Measurements from ENCODE around the gene DNAH11.
"Not testable (repeated sequence)": the region's sequence is repeated elsewhere in the genome, so short reads cannot be mapped to it uniquely, and the experiment has no call there.

DNAH11 gene

DNA sequence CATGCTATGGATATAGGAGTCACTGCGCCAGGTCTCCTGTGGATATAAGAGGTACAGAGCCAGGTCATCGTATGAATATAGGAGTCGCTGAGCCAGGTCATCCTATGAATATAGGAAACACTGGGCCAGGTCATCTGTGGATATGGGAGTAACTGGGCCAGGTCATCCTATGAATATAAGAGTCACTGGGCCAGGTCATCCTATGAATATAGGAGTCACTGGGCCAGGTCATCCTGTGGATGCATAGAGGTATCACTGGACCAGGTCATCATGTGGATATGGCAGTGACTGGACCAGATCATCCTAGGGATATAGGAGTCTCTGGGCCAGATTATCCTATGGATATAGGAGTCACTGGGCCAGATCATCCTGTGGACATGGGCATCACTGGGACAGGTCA, 181.7 kb downstream of the DNAH11 start:
- no peak for DNase-seq

DNA sequence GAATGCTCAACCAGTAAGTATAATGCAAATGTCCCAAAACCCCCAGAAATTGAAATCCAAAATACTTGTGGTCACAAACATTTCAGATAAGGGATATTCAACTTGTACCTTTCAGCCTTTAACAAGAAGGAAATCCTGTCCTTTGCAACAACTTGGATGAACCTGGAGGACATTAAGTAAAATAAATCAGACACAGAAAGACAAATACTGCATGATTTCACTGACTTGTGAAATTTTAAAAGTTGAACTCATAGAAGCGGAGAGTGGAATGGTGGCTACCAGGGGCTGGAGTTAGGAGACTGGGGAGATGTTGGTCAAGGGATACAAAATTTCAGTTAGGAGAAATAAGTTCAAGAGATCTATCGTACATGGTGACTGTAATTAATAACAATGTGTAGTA, 187.6 kb downstream of the DNAH11 start:
- no peak for DNase-seq

DNA sequence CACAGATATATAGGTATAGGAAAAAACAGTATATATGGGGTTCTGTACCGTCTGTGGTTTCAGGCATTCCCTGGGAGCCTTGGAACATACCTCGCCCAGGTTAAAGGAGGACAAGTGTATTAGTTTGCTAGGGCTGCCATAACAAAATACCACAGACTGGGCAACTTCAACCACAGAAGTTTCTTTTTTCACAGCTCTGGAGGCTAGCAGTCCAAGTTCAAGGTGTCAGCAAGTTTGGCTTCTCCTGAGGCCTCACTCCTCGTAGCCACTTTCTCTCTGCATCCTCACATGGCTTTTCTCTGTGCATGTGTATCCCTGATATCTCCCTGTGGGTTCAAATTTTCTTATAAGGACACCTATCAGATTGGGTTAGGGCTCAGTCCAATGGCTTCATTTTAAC, 189.1 kb downstream of the DNAH11 start:
- no peak for DNase-seq

DNA sequence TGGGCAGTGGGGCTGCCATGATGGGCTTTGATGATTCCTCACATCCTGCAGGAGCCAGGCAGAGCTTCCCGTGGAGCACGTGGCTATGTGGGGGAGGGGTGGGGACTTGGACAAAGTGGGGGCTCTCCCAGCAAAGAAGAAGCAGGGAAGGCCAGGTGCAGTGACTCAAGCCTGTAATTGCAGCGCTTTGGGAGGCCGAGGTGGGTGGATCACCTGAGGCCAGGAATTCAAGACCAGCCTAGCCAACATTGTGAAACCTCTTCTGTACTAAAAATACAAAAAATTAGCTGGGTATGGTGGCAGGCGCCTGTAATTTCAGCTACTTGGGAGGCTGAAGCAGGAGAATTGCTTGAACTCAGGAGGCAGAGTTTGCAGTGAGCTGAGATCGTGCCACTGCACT, 190.1 kb downstream of the DNAH11 start:
- not testable (repeated sequence) for DNase-seq

DNA sequence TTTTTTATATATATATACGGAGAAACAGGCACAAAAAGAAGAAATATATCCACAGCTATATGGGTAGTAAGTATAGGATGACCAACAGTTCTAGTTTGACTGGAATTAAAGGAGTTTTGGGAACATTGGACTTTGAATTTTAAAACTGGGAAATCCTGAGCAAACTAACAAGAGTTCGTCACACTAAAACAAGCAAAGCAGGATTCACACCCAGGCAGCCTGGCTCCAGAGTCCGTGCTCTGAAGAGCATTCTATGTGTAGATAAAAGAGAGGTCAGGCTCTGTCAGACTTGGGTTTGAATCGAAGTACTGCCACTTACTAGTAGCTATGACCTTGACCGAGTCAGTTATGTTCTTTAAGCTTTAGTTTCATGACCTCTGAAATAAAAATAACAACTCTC, 191.0 kb downstream of the DNAH11 start:
- DNase-seq = no peak

DNA sequence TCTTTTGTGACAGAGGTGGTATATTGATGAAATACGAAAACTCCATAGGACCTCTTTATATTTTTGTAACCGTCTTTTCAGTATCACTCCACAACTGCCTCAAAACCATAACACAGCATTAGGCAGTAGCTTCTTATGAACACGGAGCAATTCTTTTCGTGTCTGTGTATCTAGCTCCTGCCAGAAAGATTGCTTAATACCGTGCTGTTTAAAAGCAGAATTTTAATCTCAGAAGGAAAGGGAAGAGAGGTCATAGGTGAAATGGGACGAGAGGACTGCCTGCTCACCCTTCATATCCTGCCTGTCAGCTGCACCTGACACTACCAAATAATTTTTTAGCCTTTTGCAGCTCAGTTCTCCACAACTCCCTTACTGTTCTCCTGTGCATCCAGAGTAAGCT, 200.7 kb downstream of the DNAH11 start:
- no peak for DNase-seq

DNA sequence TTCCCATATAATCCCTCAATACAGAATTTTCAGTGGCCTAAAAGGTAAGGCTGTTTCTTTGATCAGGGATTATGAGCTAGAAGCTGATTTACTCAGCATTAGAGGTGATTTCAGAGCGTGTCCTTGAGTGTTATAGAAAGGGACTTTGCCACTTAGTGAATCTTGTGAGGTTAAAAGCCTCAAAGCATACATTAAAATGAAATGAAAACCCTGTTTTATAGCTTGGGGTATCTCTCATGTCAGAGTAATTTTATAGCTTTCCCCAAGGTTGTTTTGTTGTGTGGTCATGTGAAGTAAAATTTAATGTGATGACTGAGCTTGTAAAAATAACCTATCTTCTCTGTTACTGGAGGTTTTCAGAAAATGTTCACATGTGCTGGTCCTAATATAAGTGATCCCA, 204.1 kb downstream of the DNAH11 start:
- no peak for DNase-seq

DNA sequence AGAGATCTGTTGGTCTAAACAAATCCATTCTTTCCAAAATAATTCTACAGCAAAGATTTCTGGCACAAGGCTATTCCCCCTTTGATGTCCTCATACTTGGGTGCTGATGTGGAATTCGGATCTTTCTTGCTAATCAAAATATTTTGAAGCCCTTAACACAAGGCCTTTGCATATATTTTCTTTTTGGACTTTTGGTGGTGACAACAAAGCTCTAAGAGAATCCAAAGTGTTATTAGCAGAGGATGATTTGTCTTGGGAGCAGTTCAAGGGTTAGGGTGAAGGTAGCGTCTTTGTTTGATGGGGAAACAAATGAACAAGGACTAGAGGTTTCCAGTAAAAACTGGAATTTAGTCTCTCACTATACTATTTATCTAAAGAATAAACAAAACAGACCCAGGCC, 205.0 kb downstream of the DNAH11 start:
- no peak for DNase-seq

DNA sequence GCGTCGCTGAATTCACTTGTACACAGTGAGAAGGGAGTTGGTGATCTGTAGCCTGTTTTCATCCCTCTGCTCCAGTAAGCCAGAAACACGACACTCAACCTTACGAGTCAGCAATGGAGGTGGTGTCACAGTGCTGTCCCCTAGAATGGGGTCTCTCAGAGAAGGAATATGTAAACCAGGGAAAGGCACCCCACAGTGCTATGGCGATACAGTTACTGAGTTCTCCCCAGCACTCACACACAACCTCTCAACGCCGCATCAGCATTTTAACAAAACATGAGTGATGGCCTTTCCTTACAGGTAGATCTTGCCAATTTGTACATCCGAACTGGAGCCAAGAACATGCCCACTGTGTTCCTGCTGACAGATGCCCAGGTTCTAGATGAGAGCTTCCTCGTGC, 206.5 kb downstream of the DNAH11 start:
- DNase-seq = no peak

DNA sequence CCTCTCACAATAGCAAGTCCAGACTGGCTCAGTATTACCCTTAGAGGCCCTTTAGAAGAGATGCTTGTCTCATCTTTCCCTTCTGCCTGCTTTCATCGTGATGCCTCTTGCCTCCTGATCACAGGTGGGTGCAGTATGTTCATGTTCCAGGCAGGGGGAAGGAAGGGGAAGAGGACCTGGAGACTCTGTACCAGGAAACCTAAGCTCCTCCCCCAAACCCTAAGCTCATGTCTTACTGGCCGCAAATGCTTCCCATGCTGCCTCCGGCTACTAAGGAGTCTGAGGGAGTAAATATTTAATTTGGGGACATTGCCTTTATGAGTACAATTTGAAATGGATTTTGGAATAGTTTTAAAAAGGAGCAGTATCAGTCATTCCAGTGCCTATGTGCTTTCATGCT, 210.2 kb downstream of the DNAH11 start:
- no peak for DNase-seq

DNA sequence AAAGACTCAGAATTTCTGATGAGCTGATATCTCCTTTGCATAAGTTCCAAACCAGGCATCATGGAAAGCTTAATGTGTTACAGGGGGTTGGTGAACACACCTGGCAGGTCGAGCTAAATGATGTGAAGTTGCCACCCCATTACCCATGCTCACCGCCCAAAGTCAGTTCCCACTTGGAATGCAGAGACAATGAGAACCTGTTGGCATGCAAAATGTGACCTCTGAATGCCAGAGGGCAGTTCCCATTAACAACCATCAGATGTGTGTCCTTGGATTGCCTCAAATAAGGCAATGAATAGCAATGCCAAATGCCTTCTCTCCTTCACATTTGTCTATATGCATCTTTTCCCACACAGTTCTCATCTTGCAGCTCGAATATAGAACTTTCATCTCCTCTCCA, 212.1 kb downstream of the DNAH11 start:
- DNase-seq = no peak

DNA sequence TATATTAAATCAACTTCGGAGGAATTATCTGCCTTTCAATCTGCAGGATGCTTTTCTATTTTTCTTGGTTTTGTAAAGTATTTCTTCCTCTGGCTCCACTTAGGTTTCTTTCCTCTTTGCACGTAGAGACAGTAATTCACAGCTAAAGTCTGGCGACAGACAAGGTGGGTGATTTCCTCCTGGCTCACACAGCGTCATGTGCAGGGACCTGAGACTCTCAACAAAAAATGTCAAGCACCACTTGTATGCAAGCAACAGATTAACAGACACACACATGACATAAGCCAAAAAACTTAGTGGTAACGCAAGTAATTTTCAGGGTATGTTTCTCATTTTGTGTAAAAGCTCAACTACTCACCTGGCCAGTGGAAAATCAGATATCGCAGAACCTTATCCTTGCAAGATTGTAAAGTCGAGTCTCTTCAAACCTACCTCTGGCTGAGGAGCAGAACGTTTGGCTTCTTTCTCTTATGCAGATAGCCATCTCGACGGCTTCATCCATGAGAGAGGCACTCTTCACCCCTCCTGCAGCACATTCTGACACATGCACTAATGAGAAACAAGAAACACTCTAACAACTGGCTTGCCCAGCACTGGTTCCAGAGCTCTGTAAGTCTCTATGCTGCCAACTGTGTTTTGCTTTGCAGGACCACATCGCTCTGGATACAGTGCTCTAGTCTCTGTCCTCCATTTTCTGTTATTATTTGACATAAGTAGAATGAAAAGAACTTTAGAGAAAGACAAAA, 214.9 kb downstream of the DNAH11 start:
- DNase-seq = no peak

DNA sequence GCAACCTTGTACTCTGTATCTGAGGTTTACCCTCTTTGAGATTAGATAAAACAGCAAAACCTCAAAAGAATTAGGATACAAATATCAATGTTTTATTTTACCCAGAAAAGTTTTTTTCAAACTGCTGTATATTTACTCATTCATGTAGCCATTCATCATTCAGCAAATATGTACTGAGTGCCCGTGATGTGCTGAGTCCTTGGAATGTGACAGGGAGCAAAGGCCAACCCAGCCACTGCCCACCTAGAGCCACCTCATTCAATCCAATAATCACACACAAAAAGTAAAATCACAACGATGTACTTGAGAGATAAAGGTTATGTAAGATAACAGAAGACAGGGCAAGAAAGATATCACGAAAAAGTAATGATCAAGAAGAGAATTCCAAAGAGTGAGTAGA, 215.4 kb downstream of the DNAH11 start:
- no peak for DNase-seq

DNA sequence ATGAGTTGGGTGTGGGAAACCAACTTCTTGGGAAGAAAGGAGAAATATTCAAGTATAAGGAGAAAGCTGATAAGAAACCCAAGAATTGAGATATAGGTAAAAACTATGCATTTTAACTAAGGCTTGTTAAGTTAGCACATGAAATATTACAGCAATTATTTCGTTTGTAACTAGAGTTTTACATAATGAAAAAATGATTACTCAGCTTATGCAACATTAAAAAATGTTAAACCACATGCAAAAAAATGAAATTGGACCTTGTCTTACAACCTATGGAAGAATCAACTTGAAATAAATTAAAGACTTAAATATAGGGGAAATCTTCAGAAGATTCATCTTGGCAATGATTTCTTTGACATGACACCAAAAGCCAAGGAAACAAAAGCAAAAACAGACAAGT, 219.6 kb downstream of the DNAH11 start:
- DNase-seq = no peak

DNA sequence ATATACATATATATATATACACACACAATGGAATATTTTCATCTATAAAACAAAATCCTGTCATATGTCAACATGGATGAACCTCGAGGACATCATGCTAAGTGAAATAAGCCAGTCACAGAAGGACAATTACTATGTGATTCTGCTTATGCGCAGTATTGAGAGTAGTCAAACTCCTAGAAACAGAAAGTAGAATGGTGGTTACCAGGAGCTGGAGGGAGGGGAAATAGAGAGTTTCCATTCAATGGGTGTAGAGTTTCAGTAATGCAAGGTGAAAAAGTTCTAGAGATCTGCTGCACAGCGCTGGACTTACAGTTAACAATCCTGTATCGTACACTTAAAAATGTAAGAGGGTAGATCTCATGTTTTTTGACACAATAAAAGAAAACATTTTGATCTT, 221.0 kb downstream of the DNAH11 start:
- no peak for DNase-seq

DNA sequence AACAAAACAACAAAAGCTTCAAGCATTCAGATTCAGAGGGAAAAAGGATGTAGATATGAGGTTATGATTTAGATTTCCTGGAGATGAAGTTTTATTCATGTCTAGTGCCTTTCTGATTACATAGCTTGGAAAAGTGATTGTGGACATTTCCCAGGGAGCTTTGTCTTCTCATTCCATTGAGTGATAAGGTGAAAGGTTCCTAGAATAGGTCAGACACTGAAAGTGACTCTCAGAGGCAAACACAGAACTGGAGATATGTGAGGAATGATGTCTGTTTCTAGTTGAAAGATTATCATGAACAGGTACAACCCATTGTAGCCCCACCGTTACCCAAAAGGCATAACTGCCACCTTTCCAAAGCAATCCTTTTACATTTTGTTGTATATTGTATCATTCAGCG, 223.4 kb downstream of the DNAH11 start:
- no peak for DNase-seq

DNA sequence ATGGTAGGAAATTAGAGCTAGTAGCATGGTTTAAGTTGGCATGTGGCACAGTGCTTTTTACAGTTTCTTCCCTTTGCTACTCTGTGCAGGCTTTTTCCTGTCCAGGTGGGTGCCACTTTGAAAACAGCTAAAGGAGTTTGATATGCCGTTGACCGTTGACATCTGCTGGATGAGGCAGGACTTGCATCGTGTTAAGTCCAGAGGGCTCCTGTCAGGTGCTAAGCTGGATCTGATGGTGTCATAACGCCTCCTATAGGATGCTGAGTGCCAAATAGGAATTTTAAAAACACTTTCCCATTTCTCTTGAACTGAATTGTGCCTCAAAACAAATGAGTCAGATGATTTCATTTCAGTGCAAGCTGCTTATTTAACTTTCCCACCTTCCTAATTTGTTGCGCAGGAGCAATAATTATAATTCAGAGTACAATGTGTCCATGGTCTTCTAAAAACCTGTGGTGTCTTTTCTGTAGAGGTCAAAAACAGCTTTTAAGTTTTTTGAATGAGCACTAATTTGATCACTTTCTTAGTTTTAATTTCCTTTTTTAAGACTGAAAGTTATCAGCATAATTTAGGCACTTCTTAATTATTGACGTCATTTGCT, 224.6 kb downstream of the DNAH11 start:
- DNase-seq = peak; percentile 37

DNA sequence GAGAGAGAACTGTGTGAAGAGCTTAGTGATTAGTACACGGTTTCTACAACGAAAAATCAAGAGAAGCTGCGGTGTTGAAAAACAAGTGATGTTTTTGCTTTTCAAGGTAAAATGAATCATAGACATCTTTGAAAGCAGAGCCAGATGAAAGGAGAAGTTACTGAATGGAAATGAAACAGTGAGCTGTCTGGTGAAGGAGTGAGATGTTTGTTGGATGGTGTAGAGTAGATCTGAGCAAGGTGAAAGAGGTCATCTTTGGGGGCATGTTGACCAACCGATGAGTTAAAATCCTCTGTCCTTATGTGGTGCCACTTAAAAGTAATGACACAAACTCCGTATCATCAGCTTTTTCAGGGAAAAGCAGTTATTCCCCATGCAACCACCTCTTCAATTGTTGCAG, 225.4 kb downstream of the DNAH11 start:
- DNase-seq = peak; percentile 21

DNA sequence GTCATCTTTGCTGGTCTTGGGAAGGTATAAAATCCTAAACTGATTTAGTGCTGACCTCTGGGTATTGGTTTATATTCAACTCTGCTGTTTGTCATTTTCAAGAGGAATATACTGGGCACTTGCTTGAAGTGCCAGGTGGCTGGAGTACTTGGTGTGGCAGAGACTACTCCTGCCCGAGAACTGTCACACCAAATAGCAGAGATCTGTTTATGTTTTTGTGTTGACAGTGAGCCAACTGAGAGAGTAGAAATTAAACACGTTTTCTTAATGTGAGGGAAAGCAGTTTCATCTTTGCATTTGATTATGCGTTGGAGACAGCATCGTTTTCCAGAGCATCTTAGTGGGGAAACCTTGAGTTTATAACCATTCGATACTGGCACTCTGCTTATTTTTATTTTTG, 228.4 kb downstream of the DNAH11 start:
- DNase-seq = no peak

DNA sequence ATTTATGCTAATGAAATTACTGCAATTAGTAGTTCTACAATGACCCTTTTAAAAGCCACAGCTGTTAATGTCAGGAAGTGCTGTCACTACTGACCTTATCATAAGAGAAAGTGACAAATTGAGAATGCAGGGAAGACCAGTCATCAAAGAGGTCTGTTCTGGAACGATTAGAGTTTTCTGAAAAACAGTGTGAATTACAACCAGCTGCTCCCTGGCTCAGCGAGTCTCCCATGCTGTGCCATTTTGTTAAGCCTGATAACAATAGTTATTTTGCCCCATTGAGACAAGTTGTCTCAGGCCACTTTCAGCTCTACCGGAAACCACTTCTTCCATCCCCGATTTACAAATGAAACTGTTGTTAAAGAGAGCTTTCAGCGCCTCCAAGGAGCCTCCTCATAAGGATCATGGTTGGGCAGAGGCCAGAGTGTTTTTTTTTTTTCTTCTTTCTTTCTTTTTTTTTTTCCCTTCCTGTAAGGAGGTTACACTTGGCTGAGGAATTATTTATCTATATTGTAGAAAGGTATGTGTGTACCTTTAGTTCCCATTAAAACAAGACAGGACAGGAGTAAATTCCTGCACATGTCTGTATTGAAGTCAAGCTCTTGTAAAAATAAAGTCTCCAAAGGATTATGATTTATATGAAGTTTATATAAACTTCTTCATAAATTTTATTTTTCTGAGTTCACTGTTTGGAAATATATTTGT, 229.2 kb downstream of the DNAH11 start:
- no peak for DNase-seq

DNA sequence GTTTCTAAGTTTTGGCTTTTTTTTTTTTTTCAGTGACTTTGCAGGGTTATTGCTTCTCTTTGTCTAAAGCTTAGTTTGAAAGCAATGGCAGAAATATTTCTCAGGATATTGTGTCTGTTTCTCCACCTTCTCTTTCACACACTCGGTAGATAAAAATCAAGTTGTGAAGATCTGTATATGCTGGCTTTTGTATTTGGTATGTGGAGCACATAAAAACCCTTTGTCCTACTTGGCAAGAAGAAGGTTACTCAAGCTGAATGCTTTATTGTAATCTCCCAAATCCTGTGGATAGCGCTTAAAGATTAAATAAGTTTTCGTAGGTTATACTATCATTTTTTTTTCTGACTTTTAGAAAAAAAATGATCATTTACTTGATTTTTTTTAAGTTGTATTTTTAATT, 230.5 kb downstream of the DNAH11 start:
- no peak for DNase-seq

DNA sequence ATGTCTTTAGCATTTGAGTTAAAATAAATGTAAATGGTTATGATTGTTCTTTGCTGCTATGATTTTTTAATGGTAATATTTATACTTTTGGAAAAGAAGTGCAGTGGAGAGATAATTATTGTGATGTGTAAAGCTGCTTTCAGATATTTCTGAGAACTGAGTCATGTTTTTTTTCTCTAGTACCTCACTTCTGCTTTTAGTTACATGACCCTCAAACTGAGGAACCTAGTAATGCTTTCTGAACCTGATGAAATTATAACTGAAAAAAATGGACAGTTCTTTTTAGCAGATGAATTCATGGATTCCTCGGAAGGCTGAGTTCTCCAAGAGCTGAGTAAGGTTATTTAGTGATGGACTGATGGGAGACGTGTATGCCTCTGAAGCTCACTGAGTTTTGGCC, 235.1 kb downstream of the DNAH11 start:
- peak; percentile 75 for DNase-seq

DNA sequence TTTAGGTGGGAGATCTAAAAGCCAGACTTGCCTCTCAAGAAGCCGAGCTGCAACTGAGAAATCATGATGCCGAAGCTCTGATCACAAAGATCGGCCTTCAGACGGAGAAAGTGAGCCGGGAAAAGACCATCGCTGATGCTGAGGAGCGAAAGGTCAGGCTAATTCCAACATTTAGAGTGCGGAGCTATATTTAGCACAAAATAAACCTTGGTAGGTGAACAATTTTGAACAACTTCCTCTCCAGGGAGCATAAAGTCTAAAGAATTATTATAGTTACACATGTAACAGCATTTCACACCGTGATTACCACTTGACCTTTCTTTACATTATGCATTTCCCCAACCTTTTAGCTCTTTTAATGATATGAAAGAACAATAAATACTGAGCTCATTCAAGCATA, 236.1 kb downstream of the DNAH11 start:
- DNase-seq = no peak

DNA sequence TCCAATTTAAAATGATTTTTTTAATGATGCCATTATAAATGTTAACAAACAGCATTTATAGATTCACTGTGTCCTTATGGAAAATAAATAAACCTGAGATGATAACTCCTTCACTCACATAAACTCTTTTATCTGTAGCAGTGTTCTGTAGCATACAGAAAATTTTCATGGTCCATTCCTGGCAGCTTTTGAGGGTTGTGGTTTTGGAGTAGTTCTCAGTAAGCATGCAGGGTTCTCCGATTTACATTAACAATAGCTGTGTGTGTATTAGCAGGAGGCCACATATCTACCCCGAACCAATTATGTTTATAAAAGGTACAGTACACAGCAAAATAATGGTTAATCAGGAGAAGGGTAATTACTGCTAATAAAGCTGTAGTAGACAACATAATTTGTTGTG, 240.2 kb downstream of the DNAH11 start:
- DNase-seq = no peak

DNA sequence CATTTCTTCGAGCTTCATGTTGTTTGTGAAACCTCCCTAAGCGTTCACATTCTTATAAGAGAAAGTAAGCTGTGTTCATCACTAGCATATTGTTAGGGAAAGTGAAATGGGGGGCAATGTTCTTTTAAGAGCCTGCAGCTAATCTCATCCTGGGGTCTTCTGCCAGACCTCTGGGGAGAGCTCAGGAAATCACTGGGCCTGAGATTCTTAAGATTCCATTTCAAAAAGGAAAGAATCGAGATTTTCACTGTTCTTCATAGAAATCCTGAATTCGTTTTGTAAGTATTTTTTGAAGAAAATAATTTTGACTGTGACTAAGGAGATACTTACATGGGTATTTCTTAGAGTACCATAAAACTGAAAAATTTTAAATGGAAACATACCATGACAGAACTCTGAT, 242.2 kb downstream of the DNAH11 start:
- DNase-seq = no peak

Data from MV-4-11 (cell line).